SK-MEL-5 (cell line): ENCODE results near the gene RNF115. TPM values are rescaled to one million over a fixed set of nuclear protein-coding genes. Genes with fewer than 3 reads are reported as not detected.
"Not testable (repeated sequence)": the region's sequence is repeated elsewhere in the genome, so short reads cannot be mapped to it uniquely, and the experiment has no call there.

ENCODE experiments used
- DNase-seq: peaks from one replicate; pipeline ENCODE4 v3.0.0-alpha.2; 2016; ENCODE audit warnings: low read depth, low spot score
- in situ Hi-C: cut with HindIII; loops from 2 replicates; pipeline ENCODE4 v1.10.0; 2016; ENCODE audit warnings: low sequenced_read_pairs, high pct_unique_total_duplicates, low pct_unique_long_range_greater_than_20kb
- total RNA-seq: library from RNA; depleted of rRNA; stranded (reverse); fragments of >200 nt; shearing (Covaris generic); gene quantifications from 2 replicates; pipeline ENCODE4 v1.2.3, GENCODE V29; 2014

RNF115 gene
- total RNA-seq, 1 experiment from 2014 or later = 19.6 TPM

- in situ Hi-C loops = no loop called here
- no peak for DNase-seq
Observed at GRCh38 chr1:145837656-145838055, 13.8 kb upstream of the RNF115 start.

GRCh38 chr1:145830810-145831209, 6.9 kb upstream of the RNF115 start:
- in situ Hi-C loops, DNase-seq: not testable (repeated sequence)

- no peak for DNase-seq
- in situ Hi-C loops = no loop called here
Observed at GRCh38 chr1:145828367-145829026, 4.6 kb upstream of the RNF115 start.

GRCh38 chr1:145827966-145828365, 4.1 kb upstream of the RNF115 start:
- DNase-seq = no peak
- in situ Hi-C loops = no loop called here

- in situ Hi-C loops = no loop called here
- DNase-seq = no peak
Observed at GRCh38 chr1:145826030-145826429, 2.1 kb upstream of the RNF115 start.

GRCh38 chr1:145824499-145824842, 576 bp upstream of the RNF115 start:
- in situ Hi-C loops = no loop called here
- no peak for DNase-seq

GRCh38 chr1:145822779-145823331, 1.0 kb downstream of the RNF115 start:
- in situ Hi-C loops, DNase-seq: not testable (repeated sequence)

- DNase-seq, in situ Hi-C loops: not testable (repeated sequence)
Observed at GRCh38 chr1:145818095-145818494, 5.8 kb downstream of the RNF115 start.

GRCh38 chr1:145812977-145813810, 10.7 kb downstream of the RNF115 start:
- DNase-seq, in situ Hi-C loops: not testable (repeated sequence)

- in situ Hi-C loops = no loop called here
- no peak for DNase-seq
Observed at GRCh38 chr1:145806844-145807243, 17.1 kb downstream of the RNF115 start.

GRCh38 chr1:145806408-145806807, 17.5 kb downstream of the RNF115 start:
- DNase-seq = no peak
- in situ Hi-C loops = no loop called here

GRCh38 chr1:145805057-145805456, 18.8 kb downstream of the RNF115 start:
- no peak for DNase-seq
- in situ Hi-C loops = no loop called here

GRCh38 chr1:145804235-145805045, 19.5 kb downstream of the RNF115 start:
- DNase-seq = no peak
- in situ Hi-C loops = no loop called here

GRCh38 chr1:145799806-145800205, 24.1 kb downstream of the RNF115 start:
- DNase-seq = no peak
- in situ Hi-C loops = no loop called here

GRCh38 chr1:145796753-145797152, 27.1 kb downstream of the RNF115 start:
- no peak for DNase-seq
- in situ Hi-C loops = no loop called here

- in situ Hi-C loops = no loop called here
- no peak for DNase-seq
Observed at GRCh38 chr1:145795257-145795881, 28.5 kb downstream of the RNF115 start.

- no peak for DNase-seq
- in situ Hi-C loops = no loop called here
Observed at GRCh38 chr1:145792484-145792883, 31.4 kb downstream of the RNF115 start.

GRCh38 chr1:145791860-145792259, 32.0 kb downstream of the RNF115 start:
- DNase-seq, in situ Hi-C loops: not testable (repeated sequence)
